ENCODE results near the gene TCEA2. TPM values are rescaled to one million over a fixed set of nuclear protein-coding genes. Genes with fewer than 3 reads are reported as not detected.
A peak's percentile ranks its signal among the peaks of the same experiment; 100 is the strongest.

TCEA2 gene
- total and polyA plus RNA-seq, 2 of the 13 experiments (the other 11 are each of a cell fraction or from before 2014, with no cell fraction given) = 28.1 to 33.7 TPM

GRCh38 chr20:64082126-64082731 lies 19.2 kb downstream of the TCEA2 start (continued):
- TF ChIP-seq GTF2F1 (IDR thresholded peaks at IDR 0.05; ENCODE audit: low read length) (no peak), BCL6 (CRISPR knock-in tag; IDR thresholded peaks at IDR 0.05) (peak; percentile 77), ZNF773 (CRISPR knock-in tag; IDR thresholded peaks at IDR 0.05; ENCODE audit: borderline replicate concordance) (no peak), THAP11 (CRISPR knock-in tag; IDR thresholded peaks at IDR 0.05) (peak; percentile 52; the same call in 1 of the 2 replicates), NCOA1 (CRISPR knock-in tag; IDR thresholded peaks at IDR 0.05) (no peak), ZGPAT (CRISPR knock-in tag; IDR thresholded peaks at IDR 0.05) (peak; percentile 25; the same call in 1 of the 2 replicates), ZNF296 (CRISPR knock-in tag; conservative IDR thresholded peaks at IDR 0.05) (no peak), ZNF605 (CRISPR knock-in tag; IDR thresholded peaks at IDR 0.05) (no peak), NONO (IDR thresholded peaks at IDR 0.05) (no peak), NONO (CRISPR knock-in tag; conservative IDR thresholded peaks at IDR 0.05) (peak; percentile 51; the same call in 1 of the 2 replicates), KDM1A (CRISPR knock-in tag; IDR thresholded peaks at IDR 0.05) (no peak), LCORL (IDR thresholded peaks at IDR 0.05) (no peak), LCORL (CRISPR knock-in tag; IDR thresholded peaks at IDR 0.05) (0 out of 2 replicates have a peak, but pooled peaks have one; percentile 38), ZBTB39 (CRISPR knock-in tag; IDR thresholded peaks at IDR 0.05) (no peak), GABPB1 (CRISPR knock-in tag; IDR thresholded peaks at IDR 0.05) (no peak; the same call in 1 of the 2 replicates), CSRNP1 (CRISPR knock-in tag; IDR thresholded peaks at IDR 0.05) (peak; percentile 29; the same call in 1 of the 2 replicates), NR2F6 (IDR thresholded peaks at IDR 0.05) (peak; percentile 93), NR2F6 (CRISPR knock-in tag; IDR thresholded peaks at IDR 0.05) (peak; percentile 96), NFE2L2 (IDR thresholded peaks at IDR 0.05; ENCODE audit: low read length) (no peak), SAP130 (CRISPR knock-in tag; IDR thresholded peaks at IDR 0.05; ENCODE audit: low read depth) (peak; percentile 76), PITX1 (CRISPR knock-in tag; IDR thresholded peaks at IDR 0.05) (peak; percentile 68; the same call in 1 of the 2 replicates), HINFP (CRISPR knock-in tag; IDR thresholded peaks at IDR 0.05; ENCODE audit: low read depth) (no peak), MTA1 (CRISPR knock-in tag; IDR thresholded peaks at IDR 0.05; ENCODE audit: borderline replicate concordance) (peak; percentile 51; the same call in 1 of the 2 replicates), GATA4 (IDR thresholded peaks at IDR 0.05; ENCODE audit: borderline replicate concordance, low read depth) (no peak), THRA (CRISPR knock-in tag; IDR thresholded peaks at IDR 0.05; ENCODE audit: borderline replicate concordance) (peak; percentile 80; the same call in 1 of the 2 replicates)
